8988T (cell line): Measurements from ENCODE around the gene RAB35.

Source experiments
- DNase-seq: peaks from one replicate; pipeline ENCODE4 v3.0.0; 2011

RAB35 gene

DNA sequence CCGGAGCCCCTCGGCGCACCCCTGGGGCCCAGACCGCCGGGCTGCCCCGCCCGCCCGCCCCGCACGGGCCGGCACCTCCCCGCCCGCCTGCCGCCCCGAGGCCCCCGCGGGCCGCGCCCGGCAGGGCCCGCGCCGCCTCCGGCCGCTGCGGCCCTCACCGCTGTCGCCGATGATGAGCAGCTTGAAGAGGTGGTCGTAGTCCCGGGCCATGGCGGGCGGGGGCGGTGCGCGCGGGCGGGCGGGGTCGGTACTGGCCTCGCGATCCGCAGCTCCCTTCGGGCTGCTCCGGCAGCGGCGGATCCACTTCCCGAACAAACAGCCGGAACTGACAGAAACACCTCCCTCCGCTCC is at the start of gene RAB35:
TSS of gene RAB35 (minus strand) at position 313 of the 351 bp plus-strand sequence. CDS start at position 210, 103 bp downstream.
- DNase-seq = no peak

DNA sequence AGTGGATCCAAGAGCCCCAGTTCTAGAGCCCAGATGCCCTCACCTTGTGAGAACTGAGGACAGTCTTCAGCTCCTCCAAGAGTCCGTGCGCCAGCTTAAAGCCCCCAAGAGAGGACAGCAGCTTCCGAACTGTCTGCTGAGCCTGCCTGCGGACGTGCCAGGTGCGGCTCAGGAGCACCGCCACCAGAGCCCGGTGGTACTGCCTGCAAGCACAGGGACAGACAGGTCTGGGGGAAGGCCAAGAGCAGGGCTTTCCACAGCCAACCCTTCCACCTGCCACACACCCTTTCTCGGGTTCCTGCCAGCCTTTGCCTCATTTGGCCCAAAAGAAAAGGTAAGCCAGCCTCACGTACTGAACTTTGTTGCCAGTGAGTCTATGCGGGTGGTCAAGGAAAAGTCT is 47.7 kb upstream of the RAB35 start:
- no peak for DNase-seq

DNA sequence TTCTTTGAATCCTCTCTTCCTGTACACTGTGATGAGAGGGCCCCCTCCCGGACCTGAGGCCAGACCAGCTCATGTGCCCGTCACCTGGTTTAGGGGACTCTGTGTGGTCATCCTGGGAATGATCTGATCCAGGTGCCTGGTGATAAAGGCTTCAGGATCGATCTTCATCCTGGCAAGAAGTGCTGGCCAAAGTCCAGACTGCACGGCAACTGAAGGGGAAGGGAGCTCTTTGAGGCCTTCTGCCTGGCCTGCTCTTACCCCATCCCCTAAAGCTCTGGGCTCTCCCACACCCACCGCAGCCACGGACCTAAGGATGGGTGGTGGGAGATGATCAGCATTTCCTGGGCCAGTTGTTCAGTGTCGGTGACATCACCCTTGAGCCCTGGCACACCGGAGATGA is 46.2 kb upstream of the RAB35 start:
- no peak for DNase-seq

DNA sequence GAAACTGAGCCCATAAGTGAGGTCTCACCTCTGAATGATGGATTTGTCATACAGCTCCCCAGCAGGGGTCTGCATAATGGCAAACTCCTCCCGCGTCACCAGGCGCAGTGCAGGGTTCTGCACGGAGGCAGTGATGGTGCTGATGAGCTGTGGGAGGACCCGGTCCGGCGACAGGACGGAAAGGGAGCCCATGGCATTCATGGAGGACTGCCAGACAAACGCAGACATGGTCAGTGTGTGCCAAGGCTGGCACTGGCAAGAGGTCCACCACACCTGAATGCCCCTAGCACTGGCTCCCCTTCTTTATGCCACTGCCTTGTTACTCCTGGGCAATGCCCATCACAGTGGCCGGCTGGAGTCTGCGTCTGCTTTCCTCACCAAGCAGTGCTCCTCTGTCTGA is 45.3 kb upstream of the RAB35 start:
- DNase-seq = no peak

DNA sequence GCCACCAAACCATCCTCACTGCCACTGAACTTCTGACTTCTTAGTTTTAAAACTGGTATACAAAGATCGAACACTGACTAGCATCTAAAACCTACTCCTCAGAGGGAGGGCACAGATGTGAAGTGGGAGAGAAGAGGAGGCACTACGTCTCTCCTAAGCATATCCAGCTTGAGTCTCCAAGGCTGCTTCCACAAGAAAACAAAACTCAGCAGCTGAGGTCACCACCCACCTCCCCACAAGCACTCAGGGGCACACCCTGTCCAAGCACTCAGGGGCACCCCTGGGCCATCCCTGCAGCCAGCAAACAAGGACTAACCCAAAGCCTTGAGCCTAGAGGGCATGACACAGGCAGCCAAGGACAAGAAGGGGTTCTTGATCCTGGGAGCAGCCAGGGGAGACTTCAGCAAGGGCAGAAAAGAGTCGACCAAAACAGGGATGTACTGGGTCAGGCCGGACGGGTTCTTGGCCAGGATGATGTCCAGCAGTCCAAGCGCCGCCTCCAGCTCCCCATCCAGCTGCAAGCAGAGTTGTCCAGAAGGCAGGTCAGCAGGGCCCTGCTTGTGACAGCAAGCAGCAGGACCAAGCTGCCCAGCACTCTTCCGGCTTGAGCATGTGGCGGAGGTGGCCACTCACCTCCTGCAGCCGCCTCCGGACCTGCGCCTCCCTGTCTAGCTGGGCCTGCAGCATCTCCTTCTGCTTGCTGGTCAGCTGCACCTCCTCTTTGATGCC is 43.1 kb upstream of the RAB35 start:
- DNase-seq = no peak

DNA sequence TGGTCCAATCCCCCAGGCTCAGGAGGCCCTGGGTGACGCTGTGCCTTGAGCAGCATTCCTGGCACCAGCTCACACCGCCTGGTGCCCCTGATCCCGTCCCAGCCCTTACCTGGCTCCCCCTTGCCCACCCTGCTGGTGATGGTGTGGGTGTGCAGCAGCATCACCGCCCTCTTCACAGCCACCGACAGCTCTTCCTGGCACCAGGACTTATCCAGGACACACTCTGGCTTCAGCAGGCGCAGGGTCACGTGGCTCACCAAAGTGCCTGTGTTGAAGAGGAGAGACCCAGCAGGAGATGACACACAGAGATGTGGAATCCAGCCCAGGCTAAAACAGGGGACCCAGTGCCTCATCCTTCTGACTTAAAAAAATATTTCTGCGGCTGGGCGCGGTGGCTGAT is 41.8 kb upstream of the RAB35 start:
- DNase-seq = no peak

DNA sequence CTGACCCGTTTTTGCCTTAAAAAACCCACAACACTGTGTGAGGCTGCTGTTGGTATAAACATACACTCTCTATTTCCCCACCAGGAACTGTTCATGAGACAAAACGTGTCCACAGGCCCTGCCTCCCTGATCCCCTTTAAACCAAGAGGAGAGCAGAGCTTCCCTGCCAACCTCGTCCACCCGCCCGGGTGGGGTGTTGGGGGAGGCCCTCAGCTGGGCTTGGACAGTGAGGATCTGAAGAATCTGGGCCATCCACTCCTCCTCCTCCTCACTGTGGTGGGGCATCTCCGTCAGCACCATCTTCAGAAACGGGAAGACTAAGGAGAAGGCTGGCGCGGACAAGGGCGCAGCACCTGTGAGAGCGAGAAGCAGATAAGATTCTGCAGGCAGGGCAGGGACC is 41.1 kb upstream of the RAB35 start:
- DNase-seq = no peak

DNA sequence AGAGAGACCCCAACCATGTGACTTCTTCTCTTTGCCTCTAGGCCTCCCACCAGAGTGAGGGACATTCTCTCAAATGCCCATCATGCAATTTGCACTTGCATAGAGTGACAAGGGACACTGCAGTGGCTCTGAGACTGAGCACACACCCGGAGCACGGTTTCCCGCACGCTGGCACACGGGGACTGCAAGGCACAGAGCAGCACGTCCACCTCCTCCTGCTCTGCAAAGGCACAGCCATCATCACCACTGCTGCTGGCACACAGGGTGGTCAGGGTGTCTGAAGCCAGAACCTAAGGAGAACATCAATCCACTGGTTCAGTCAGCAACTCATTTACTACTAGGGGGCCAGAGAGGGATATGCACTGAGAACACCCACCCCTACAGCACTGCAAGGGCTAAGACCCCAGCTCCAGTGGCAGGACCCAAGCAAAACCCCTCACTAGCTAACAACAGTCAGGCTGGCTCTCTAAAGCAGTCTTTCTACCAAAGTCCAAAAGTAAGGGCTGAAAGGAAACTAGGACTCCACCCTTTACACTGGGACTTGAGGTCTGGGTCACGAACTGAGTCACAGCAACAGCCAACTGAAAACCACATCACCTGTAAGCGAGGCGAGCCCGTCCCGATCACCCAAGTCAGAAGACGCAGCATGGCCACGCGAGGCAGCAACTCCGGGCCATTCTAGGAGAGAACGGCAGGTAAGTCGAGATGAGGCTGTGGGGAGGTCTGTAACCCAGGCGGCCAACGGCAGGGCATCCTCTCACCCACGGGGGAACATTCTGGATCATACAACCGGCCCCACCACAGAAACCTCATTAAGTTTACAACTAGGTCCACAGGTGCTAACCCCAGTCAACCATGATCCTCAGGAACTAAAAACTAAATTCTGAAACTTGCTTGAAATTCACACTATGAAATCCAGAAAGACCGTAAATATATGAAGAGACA is 40.0 kb upstream of the RAB35 start:
- no peak for DNase-seq

DNA sequence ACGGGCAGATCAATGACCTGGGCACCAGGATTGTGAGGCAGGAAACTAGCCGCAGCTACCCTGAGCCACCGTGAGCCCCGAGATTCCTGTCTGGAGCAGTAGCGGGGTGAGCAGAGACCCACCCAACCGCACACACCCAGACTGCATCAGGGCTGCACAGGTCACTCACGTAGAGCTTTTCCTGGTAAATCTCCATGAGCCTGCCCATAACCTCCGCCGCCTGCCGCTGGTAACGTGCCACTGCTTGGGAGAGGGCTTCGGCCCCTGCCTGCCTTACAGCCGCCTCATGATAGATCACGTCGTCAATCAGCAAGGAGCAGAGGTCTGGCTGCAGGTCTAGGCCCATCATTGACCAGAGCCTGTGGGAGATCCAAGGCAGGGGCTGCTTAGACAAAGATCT is 38.5 kb upstream of the RAB35 start:
- DNase-seq = no peak

DNA sequence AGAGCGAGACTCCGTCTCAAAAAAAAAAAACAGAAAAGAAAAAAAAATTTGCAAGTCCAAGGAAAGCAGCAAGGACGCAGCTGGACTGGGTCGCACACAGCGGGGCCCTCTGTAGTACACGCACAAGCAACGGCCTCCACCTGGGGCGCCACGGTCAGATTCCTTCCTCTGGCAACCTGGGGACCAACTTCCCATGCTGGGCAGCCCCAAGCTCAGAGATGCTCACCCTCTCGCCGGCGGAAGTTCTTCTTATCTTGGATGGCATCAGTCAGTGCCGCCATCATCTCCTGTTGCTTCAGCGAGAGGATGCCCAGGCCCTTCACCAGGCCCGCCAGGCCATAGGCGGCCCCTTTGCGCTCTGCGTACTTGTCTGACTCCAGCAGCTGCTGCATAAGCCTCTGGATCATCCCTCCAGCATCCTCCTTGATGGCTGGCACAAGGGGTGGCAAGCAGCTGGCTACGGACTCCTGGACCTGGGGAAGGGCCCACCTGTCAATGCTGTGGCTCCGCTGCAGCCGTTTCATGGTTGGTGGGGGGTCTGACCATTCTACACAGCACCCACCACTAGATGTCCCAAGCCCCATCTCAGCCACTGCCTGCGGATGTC is 34.5 kb upstream of the RAB35 start:
- no peak for DNase-seq

DNA sequence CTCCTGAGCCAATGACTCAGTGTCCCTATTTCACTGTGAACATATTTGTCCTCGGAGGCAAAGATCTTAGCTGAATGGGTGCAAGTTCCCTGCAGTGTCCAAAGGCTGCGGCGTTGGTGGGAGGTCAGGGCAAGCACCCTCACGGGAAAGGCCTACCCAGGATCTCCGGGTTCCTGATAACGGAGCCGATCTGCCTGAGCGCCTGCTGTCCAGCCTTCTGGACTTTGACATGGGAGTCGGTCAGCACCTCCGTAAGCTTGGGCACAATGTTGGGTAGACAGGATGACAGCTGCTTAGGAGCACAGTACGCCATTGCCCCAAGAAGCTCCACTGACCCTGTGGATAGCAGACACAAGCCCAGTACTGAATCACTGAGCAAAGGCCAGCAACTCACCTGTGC is 31.5 kb upstream of the RAB35 start:
- DNase-seq = no peak

DNA sequence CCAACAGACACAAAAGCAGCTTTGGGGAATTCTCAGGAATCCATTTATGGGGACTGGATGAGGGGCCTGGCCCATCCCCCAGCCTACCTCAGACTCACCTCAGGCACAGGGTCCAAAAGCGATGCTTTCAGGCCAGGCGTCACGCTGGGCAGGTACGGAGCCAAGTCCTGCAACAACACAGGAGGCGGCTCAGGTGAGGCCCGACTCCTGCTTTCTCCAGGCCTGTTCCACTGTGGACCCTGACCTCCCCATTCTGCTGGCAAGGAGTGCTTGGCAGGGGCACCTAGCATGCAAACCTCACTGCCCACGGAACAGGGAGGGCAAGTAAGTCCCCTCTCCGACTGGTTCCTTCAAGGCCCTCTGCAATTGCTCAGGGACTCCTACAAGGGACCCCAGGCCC is 28.6 kb upstream of the RAB35 start:
- DNase-seq = no peak

DNA sequence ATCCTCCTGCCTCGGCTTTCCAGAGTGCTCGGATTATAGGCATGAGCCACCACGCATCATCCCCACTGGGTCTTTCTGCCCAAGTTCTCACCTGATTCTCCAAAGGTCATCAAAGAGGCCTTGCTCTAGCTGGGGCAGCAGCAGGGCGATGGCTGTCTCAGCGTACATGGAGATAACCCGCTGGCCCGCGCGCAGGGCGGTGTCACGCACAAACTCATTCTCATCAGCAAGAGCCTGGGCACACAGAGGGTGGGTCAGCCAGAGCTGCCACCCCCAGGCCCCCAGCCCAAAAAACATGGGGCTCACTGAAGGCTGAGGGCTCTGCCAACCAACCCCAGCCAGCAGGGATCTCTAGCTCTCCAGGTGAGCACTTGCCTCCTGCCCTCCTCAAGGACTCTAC is 27.7 kb upstream of the RAB35 start:
- DNase-seq = no peak

DNA sequence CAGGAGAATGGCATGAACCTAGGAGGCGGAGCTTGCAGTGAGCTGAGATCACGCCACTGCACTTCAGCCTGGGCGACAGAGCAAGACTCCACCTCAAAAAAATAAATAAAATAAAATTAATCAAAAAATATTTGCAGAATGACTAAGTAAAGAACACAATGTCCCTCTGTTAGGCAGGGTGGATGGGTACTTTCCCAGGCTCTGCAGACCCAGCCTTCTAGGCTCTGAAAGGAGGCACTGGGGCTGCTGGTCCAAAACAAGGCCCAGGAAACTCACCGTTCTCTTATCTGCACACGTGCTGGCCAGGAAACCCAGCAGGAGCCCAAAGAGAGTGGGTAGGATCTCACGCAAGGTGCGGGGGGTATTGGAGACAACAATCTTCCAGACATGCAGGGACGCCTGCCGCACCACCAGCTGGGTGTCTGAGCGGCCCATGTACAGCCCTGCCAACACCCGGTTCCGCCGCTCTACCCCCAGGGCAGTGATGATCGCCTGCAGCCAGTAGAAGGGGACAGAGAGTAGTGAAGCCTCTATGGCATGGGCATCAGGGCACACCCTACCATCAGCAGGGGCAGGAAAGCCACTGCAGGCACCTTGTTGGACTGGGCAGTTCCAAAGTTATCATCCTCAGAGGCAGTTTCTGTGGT is 25.8 kb upstream of the RAB35 start:
- DNase-seq = no peak

DNA sequence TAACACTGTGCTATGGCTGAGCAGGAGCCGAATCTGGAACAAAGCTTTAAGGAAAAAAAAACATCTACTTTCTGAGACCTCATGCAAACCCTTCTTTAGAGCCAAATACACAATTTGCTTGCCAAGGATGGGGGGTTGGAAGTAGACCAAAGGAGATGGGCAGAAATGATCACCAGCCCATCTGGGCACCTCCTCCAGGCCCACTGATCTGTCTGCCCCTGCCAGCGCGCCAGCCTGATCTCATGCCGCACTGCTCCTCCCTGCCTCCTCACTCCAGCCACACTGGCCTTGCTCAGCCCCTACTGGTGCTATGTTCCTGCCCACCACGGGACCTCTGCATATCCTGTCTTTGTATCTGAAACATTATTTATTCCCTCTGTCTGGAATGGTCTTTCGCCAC is 24.8 kb upstream of the RAB35 start:
- DNase-seq = no peak

DNA sequence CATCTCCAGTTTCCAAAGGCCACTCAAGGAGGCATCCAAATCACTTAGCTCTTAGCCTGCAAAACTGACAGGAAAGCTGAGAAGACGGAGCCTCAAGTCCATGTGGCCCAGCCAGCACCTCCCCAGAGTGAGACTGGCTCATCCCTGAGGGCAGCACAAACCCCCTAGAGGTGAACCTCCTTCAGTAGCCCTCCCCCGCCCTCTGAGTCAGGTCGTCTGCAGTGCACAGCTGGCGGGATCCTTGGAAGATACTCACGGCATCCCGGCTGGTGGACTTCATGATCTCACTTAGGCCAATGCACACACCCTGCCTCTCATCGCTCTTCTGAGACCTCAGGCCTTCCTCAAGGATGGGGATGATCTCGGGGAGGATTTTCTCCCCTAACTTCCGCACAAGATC is 24.1 kb upstream of the RAB35 start:
- DNase-seq = no peak

DNA sequence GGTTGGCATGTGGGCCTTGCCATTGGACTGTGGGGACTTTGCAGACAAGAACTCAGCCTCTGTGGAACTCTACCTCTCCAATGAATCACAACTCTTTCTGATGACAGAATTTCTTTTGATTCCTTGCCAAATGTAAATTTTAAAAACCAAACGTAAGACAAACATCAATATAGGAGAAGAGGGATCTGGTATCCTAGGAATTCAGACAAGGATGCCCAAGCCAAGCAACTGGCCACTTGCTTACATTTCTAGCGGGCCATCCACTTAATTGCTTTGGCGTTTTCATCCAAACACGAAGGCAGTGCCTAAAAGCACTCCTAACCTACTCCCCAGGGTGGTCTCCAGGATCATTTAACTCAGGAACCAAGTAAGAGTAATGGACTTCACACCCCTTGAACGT is 23.4 kb upstream of the RAB35 start:
- DNase-seq = no peak

DNA sequence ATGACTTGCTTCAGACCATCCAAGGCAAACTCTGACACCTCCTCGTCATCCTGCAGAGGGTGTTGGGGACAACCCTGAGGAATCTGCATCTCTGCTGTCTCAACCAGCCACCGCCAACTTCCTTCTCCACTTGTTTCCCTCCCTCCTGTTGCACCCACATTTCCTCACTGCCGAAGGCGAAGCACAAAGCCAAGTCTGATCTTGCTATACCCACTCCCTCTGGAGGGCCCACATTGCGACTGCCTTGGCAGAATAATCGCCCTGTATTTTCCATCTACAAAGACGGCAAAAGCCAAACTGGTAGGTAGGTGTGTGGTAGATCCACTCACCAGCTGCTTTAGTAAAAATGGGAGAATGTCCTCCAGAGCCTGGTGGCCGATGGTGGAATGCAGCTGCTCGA is 21.8 kb upstream of the RAB35 start:
- no peak for DNase-seq

DNA sequence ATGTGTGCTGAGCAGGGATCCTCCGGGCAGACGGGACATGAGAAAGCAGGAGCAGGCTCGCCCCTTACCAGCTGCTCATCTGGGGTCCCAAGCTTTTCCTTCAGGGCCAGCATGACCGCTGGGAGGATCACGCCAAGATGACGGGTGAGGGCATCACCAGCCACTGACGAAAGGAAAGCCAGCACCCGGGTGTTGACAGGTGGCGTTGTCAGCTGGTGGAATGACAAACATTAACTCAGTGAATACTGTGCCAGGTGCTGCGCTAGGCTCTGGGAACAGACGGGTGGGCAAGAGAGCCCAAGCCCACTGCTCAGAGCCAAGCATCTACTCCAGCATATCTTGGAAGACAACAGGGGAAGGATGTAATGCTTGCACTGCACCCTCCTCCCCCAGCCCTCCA is 21.3 kb upstream of the RAB35 start:
- no peak for DNase-seq

DNA sequence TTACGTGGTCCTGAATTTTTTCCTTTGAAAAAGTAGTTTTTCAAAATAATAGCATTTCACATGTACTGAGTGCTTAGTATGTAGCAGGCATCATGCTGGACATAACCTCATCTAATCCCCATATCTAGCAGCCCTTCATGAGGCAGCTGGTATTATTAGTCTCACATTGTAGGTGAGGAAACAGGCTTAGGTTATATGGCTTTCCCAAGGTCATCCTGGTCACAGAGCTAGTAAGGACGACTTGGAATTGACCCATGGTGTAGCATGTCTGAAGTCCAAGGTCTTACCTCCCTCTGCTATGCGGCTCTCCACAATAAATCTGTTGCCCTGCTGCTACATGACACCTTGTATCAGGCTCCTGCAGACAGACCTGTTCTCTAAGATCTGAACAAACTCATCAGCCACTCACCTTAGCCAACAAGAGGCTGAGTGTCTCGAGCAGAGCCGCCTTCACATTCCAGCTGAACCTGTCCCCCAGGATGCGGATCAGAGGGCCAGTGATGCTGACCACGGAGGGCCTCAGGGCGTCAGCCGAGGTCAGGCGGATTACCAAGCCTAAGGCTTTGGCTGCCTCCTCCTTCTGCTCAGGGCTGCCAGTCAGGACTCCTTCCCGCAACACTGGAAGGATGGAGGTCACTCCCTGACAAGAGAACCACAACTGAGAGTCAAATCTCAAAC is 19.7 kb upstream of the RAB35 start:
- DNase-seq = no peak

DNA sequence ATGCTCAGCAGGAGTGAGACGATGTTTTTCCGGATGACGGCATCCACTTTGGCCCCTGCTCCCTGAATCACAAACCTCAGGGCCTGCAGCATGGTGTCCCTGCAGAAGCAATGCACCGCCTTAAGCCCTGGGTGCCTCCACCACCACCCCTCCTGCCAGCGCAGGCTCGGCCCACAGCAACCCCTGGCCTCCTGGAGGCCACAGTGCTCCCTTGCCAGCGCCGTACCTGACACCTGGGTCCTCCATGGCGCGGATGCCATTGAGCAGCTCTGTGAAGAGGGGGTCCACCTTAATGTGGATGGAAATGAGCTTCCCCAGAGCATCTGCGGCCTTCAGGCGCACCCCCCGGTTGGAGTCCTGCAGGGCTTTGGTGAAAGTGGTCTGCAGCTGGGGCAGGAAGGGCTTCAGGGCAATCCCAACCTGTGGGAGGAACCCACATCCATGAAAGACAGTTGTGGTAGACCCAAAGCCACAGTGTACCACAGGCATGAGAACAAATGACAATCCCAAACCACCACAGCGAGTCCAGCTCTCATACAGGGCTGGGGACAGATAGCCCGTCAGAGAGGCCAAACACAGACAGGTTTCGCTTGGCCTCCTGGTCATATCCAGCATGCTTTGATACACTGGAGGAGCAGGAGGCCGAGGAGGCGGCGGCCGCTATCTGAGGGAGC is 17.9 kb upstream of the RAB35 start:
- DNase-seq = no peak

DNA sequence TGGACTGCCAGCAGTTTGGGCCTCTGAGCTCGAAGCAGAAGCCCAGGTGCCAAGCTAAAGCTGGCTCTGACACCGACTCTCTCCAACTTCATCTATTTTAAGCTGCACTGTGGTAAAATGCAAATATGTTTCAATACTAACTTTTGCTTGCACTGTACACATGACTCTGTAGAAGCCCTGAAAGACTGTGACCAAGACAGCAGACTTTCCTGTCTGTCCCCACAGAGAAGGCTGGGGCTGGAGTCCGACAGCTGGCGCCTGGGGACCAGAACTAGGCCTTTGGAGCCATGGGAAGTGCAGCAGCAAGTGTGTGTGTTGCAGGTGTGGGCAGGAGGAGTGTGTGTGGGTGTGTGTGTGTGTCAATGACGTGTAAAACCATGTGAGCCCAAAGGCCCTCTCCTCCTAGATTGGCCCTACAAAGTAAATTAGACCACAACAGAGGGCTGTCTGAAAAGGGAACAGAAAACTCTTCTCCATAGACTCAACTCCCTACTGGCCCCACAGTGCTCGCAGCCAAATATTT is 16.4 kb upstream of the RAB35 start:
- no peak for DNase-seq
